Neural progenitor cell (in vitro differentiated cells): ENCODE results near the gene ZFAND6. TPM values are rescaled to one million over a fixed set of nuclear protein-coding genes. Genes with fewer than 3 reads are reported as not detected.
"Not testable (repeated sequence)": the region's sequence is repeated elsewhere in the genome, so short reads cannot be mapped to it uniquely, and the experiment has no call there.

ENCODE experiments used
- DNase-seq: peaks from one replicate; pipeline ENCODE4 v3.0.0-alpha.2; 2016; ENCODE audit warnings: low spot score
- H2AFZ ChIP-seq: fragments of 200-600 bp; sonication (generic); replicated peaks from 2 replicates; pipeline ENCODE4 v1.6.1; 2016; ENCODE audit warnings: antibody characterized with exemption
- H3F3A ChIP-seq: fragments of 200-600 bp; sonication (generic); 2 replicates; pipeline ENCODE4 v1.6.1; 2016; ENCODE audit warnings: antibody characterized with exemption, low read depth
- H3K27ac ChIP-seq: fragments of 200-600 bp; sonication (generic); 2 replicates; pipeline ENCODE4 v1.5.1; 2016; ENCODE audit warnings: mild to moderate bottlenecking
- H3K27me3 ChIP-seq: fragments of 200-600 bp; sonication (generic); 2 replicates; pipeline ENCODE4 v1.6.1; 2016; ENCODE audit warnings: mild to moderate bottlenecking, moderate library complexity
- H3K36me3 ChIP-seq: fragments of 200-600 bp; sonication (generic); 2 replicates; pipeline ENCODE4 v1.5.1; 2016
- H3K4me1 ChIP-seq: fragments of 200-600 bp; sonication (generic); 2 replicates; pipeline ENCODE4 v1.6.1; 2016; ENCODE audit warnings: mixed run types
- H3K4me2 ChIP-seq: fragments of 200-600 bp; sonication (generic); 2 replicates; pipeline ENCODE4 v1.6.1; 2016
- H3K4me3 ChIP-seq: fragments of 200-600 bp; sonication (generic); 2 replicates; pipeline ENCODE4 v1.5.1; 2016
- H3K79me2 ChIP-seq: fragments of 200-600 bp; sonication (generic); 2 replicates; pipeline ENCODE4 v1.6.1; 2016; ENCODE audit warnings: low read depth
- H3K9ac ChIP-seq: fragments of 200-600 bp; sonication (generic); 2 replicates; pipeline ENCODE4 v1.6.1; 2016
- H3K9me3 ChIP-seq: fragments of 200-600 bp; sonication (generic); 2 replicates; pipeline ENCODE4 v1.5.1; 2016; ENCODE audit warnings: low read depth
- H4K20me1 ChIP-seq: fragments of 200-600 bp; sonication (generic); 2 replicates; pipeline ENCODE4 v1.6.1; 2016; ENCODE audit warnings: low read depth
- H3K27ac Mint-ChIP-seq: 3 replicates; pipeline ENCODE4 v1.8.0; 2021; ENCODE audit warnings: mixed read lengths
- H3K27me3 Mint-ChIP-seq: 2 replicates; pipeline ENCODE4 v1.8.0; 2022; ENCODE audit warnings: low read depth, mild to moderate bottlenecking, inconsistent platforms, moderate library complexity, mixed read lengths; ENCODE audit not compliant: insufficient read depth
- H3K36me3 Mint-ChIP-seq: 3 replicates; pipeline ENCODE4 v1.8.0; 2021; ENCODE audit warnings: mixed read lengths
- H3K4me1 Mint-ChIP-seq: 3 replicates; pipeline ENCODE4 v1.8.0; 2021; ENCODE audit warnings: mixed read lengths
- H3K4me3 Mint-ChIP-seq: 3 replicates; pipeline ENCODE4 v1.8.0; 2021; ENCODE audit warnings: mild to moderate bottlenecking, moderate library complexity, mixed read lengths
- H3K9me3 Mint-ChIP-seq: 3 replicates; pipeline ENCODE4 v1.8.0; 2020; ENCODE audit warnings: mixed read lengths
- CTCF ChIP-seq: fragments of 200-600 bp; sonication (generic); IDR thresholded peaks from 2 replicates; pipeline ENCODE4 v1.5.1; 2017; ENCODE audit warnings: antibody characterized with exemption, mild to moderate bottlenecking
- EZH2 ChIP-seq: fragments of 200-600 bp; sonication (generic); IDR thresholded peaks from 2 replicates; pipeline ENCODE4 v1.6.1; 2017; ENCODE audit warnings: antibody characterized with exemption, mild to moderate bottlenecking, moderate library complexity
- EZH2phosphoT487 ChIP-seq: fragments of 200-600 bp; sonication (generic); IDR thresholded peaks from 2 replicates; pipeline ENCODE4 v1.6.1; 2017; ENCODE audit warnings: antibody characterized with exemption
- total RNA-seq: library from RNA; depleted of rRNA; stranded (reverse); fragments of >200 nt; gene quantifications from 2 replicates; pipeline ENCODE4 v1.2.3, GENCODE V29; 2015; ENCODE audit warnings: low replicate concordance

The ZFAND6 gene
- total RNA-seq, 1 donor from 2014 or later: 329 TPM

- Histone ChIP-seq H4K20me1 (no peaks in the 10 kb centered on the region), H3K36me3 (no peaks in the 10 kb centered on the region), H3F3A (no peaks in the 10 kb centered on the region), H3K4me2 (no peak overlapping the region), H2AFZ (no peak overlapping the region), H3K27ac (no peak overlapping the region), H3K4me1 (no peaks in the 10 kb centered on the region), H3K9ac (no peak overlapping the region), H3K27me3 (no peaks in the 10 kb centered on the region), H3K9me3 (no peaks in the 10 kb centered on the region), H3K4me3 (no peak overlapping the region), H3K79me2 (no peaks in the 10 kb centered on the region)
- TF ChIP-seq EZH2: no peak
- no peak for TF ChIP-seq EZH2phosphoT487
- no peak for TF ChIP-seq CTCF
- no peak for DNase-seq
- Mint-ChIP-seq H3K27ac (no peak overlapping the region), H3K4me3 (no peak overlapping the region), H3K27me3 (peaks cover 2% of the 10 kb centered on the region), H3K9me3 (peaks cover 4% of the 10 kb centered on the region), H3K4me1 (no peaks in the 10 kb centered on the region), H3K36me3 (no peaks in the 10 kb centered on the region)
Observed at GRCh38 chr15:80019168-80019745, 40.2 kb upstream of the ZFAND6 start.

GRCh38 chr15:80020149-80020548, 39.3 kb upstream of the ZFAND6 start:
- not testable (repeated sequence) for H3K4me2 ChIP-seq, H3K4me3 Mint-ChIP-seq, H3K9me3 ChIP-seq, H3K27me3 ChIP-seq, H3K27ac ChIP-seq, H2AFZ ChIP-seq, H3K36me3 ChIP-seq, H3K9ac ChIP-seq, H3K4me1 Mint-ChIP-seq, H3K79me2 ChIP-seq, DNase-seq, H3K27ac Mint-ChIP-seq, H3K9me3 Mint-ChIP-seq, H3K4me1 ChIP-seq, H3K36me3 Mint-ChIP-seq, H3F3A ChIP-seq, H3K4me3 ChIP-seq, H3K27me3 Mint-ChIP-seq, H4K20me1 ChIP-seq

- Histone ChIP-seq H3K4me1 (peaks cover under 1% of the 10 kb centered on the region), H4K20me1 (no peaks in the 10 kb centered on the region), H2AFZ (no peak overlapping the region), H3K9me3 (no peaks in the 10 kb centered on the region), H3K27ac (no peak overlapping the region), H3K4me3 (no peak overlapping the region), H3K79me2 (no peaks in the 10 kb centered on the region), H3K4me2 (no peak overlapping the region), H3K9ac (no peak overlapping the region), H3K27me3 (no peaks in the 10 kb centered on the region), H3K36me3 (no peaks in the 10 kb centered on the region), H3F3A (peaks cover 4% of the 10 kb centered on the region)
- TF ChIP-seq EZH2phosphoT487: no peak
- no peak for TF ChIP-seq CTCF
- no peak for TF ChIP-seq EZH2
- H3K4me1 Mint-ChIP-seq: peaks cover 1% of the 10 kb centered on the region
- no peaks in the 10 kb centered on the region for H3K9me3 Mint-ChIP-seq
- peaks cover 2% of the 10 kb centered on the region for H3K27me3 Mint-ChIP-seq
- no peaks in the 10 kb centered on the region for H3K36me3 Mint-ChIP-seq
- no peak overlapping the region for H3K4me3 Mint-ChIP-seq
- no peak for DNase-seq
- no peak overlapping the region for H3K27ac Mint-ChIP-seq
Observed at GRCh38 chr15:80020731-80021130, 38.7 kb upstream of the ZFAND6 start.

GRCh38 chr15:80026310-80026709, 33.2 kb upstream of the ZFAND6 start:
- H3K27ac ChIP-seq: peak overlapping the region; percentile 52
- H3K4me1 Mint-ChIP-seq: peaks cover 16% of the 10 kb centered on the region
- H3K79me2 ChIP-seq: no peaks in the 10 kb centered on the region
- no peaks in the 10 kb centered on the region for H4K20me1 ChIP-seq
- peaks cover 16% of the 10 kb centered on the region for H3K4me1 ChIP-seq
- H3K9me3 Mint-ChIP-seq: no peaks in the 10 kb centered on the region
- no peak overlapping the region for H3K4me3 ChIP-seq
- peaks cover 3% of the 10 kb centered on the region for H3K27me3 Mint-ChIP-seq
- H3K36me3 Mint-ChIP-seq: no peaks in the 10 kb centered on the region
- TF ChIP-seq EZH2phosphoT487 (no peak), CTCF (no peak), EZH2 (no peak)
- H3K9ac ChIP-seq: no peak overlapping the region
- H3K27me3 ChIP-seq: no peaks in the 10 kb centered on the region
- no peaks in the 10 kb centered on the region for H3K9me3 ChIP-seq
- peak; percentile 33 for DNase-seq
- H3K4me2 ChIP-seq: peak overlapping the region; percentile 40
- no peak overlapping the region for H3K4me3 Mint-ChIP-seq
- H3K36me3 ChIP-seq: no peaks in the 10 kb centered on the region
- H3F3A ChIP-seq: peaks cover 20% of the 10 kb centered on the region
- peak overlapping the region; percentile 2 for H2AFZ ChIP-seq
- peak overlapping the region; percentile 95 for H3K27ac Mint-ChIP-seq
